Testis (tissue), 2 donors: ENCODE data around the gene UVRAG.

Experiments
- CTCF ChIP-seq, 3 experiments: fragments of 450-650 bp in 2 of 3; fragments of 200-600 bp in 1 of 3; sonication (generic) in 1 of 3; IDR thresholded peaks; one replicate each; pipeline ENCODE4 v1.5.1; 2016 to 2019; ENCODE audit warnings: antibody characterized with exemption in 3 of 3, mild to moderate bottlenecking in 2 of 3, moderate library complexity in 1 of 3
- POLR2A ChIP-seq: fragments of 450-650 bp; IDR thresholded peaks from one replicate; pipeline ENCODE4 v1.6.1; 2017; ENCODE audit warnings: antibody characterized with exemption, mild to moderate bottlenecking, moderate library complexity

GRCh38 chr11:75925785-75926164 lies 110.8 kb downstream of the UVRAG start:
- no peak for TF ChIP-seq CTCF (IDR thresholded peaks at IDR 0.05)
- TF ChIP-seq POLR2A: no peak
